B cell (primary cell): Measurements from ENCODE around the gene GMPPA.

Experiments used
- CTCF ChIP-seq: fragments of 200-600 bp; IDR thresholded peaks from one replicate; pipeline ENCODE4 v1.8.0; 2022; ENCODE audit warnings: antibody characterized with exemption, mild to moderate bottlenecking
- EZH2 ChIP-seq: IDR thresholded peaks from 2 replicates; pipeline ENCODE4 v1.6.1; 2012; ENCODE audit warnings: borderline replicate concordance, low read depth, mild to moderate bottlenecking, moderate library complexity, low read length; ENCODE audit not compliant: insufficient read depth, poor library complexity, severe bottlenecking

- TF ChIP-seq EZH2 (no peak), CTCF (no peak)
These were observed 8.0 kb upstream of the GMPPA start for GRCh38 chr2:219490600-219491130.
